ENCODE data around the gene RAB10.
A peak's percentile ranks its signal among the peaks of the same experiment; 100 is the strongest.
"Not testable (repeated sequence)": the region's sequence is repeated elsewhere in the genome, so short reads cannot be mapped to it uniquely, and the experiment has no call there.

The RAB10 gene

GRCh38 chr2:26033818-26034636, at the start of gene RAB10:
RAB10 (plus strand) TSS chr2:26034084; CDS start chr2:26034609, 525 bp downstream.
- peak; percentile 99 for DNase-seq

GRCh38 chr2:25988134-25988533, 45.8 kb upstream of the RAB10 start:
- no peak for DNase-seq

- DNase-seq, result no peak
Observed at GRCh38 chr2:25989154-25989553, 44.7 kb upstream of the RAB10 start.

GRCh38 chr2:25991965-25992364, 41.9 kb upstream of the RAB10 start:
- no peak for DNase-seq

GRCh38 chr2:25992556-25992955, 41.3 kb upstream of the RAB10 start:
- no peak for DNase-seq

- no peak for DNase-seq
Observed at GRCh38 chr2:25993049-25993448, 40.8 kb upstream of the RAB10 start.

GRCh38 chr2:25994509-25994908, 39.4 kb upstream of the RAB10 start:
- no peak for DNase-seq

GRCh38 chr2:25996844-25997243, 37.0 kb upstream of the RAB10 start:
- no peak for DNase-seq

GRCh38 chr2:25998816-25999383, 35.0 kb upstream of the RAB10 start:
- DNase-seq, result not testable (repeated sequence)

GRCh38 chr2:25999406-25999805, 34.5 kb upstream of the RAB10 start:
- DNase-seq, result not testable (repeated sequence)

GRCh38 chr2:26000561-26001082, 33.3 kb upstream of the RAB10 start:
- no peak for DNase-seq

GRCh38 chr2:26001743-26002351, 32.0 kb upstream of the RAB10 start:
- no peak for DNase-seq

GRCh38 chr2:26002632-26003310, 31.1 kb upstream of the RAB10 start:
- no peak for DNase-seq

- no peak for DNase-seq
Observed at GRCh38 chr2:26008095-26008494, 25.8 kb upstream of the RAB10 start.

GRCh38 chr2:26008851-26009566, 24.9 kb upstream of the RAB10 start:
- DNase-seq, result no peak

- no peak for DNase-seq
Observed at GRCh38 chr2:26009567-26009963, 24.3 kb upstream of the RAB10 start.

- no peak for DNase-seq
Observed at GRCh38 chr2:26010943-26011342, 22.9 kb upstream of the RAB10 start.

GRCh38 chr2:26011609-26011989, 22.3 kb upstream of the RAB10 start:
- DNase-seq, result no peak

- DNase-seq, result no peak
Observed at GRCh38 chr2:26011990-26012856, 21.7 kb upstream of the RAB10 start.

- no peak for DNase-seq
Observed at GRCh38 chr2:26013668-26014067, 20.2 kb upstream of the RAB10 start.

GRCh38 chr2:26016012-26016705, 17.7 kb upstream of the RAB10 start:
- no peak for DNase-seq

Measured in activated CD4-positive, alpha-beta T cell treated with anti-CD3 and anti-CD28 coated beads for 48 hours (primary cell).